A549 (cell line): ENCODE measurements around the gene ZBTB49. TPM values are rescaled to one million over a fixed set of nuclear protein-coding genes. Genes with fewer than 3 reads are reported as not detected.

Experiments
- ATAC-seq, 2 experiments: fragments of 200-7000 bp in 1 of 2; fragments of >200 bp in 1 of 2; cut with Nextera tagmentation in 1 of 2; cut with Tn5 transposase in 1 of 2; 3 replicates each; pipeline versions ENCODE4 v1.8.0 to v1.9.1; 2018 to 2020; ENCODE audit warnings: mild to moderate bottlenecking in 1 of 2, moderate library complexity in 1 of 2
- CTCF ChIA-PET: fragments of 300-600 bp; sonication (Branson Sonifier 250); formaldehyde crosslinking; extraction: SDS; loops from one replicate; lab custom pipeline; 2021; ENCODE audit warnings: antibody characterized with exemption, inconsistent platforms; lab: Yijun Ruan, JAX
- POLR2A ChIA-PET: fragments of 350-600 bp; formaldehyde crosslinking; extraction: SDS; loops from one replicate; lab custom pipeline; 2021; ENCODE audit warnings: antibody characterized with exemption, inconsistent platforms; lab: Yijun Ruan, JAX
- DNase-seq, 2 experiments: peaks; one replicate each; pipeline versions ENCODE4 v3.0.0 to v3.0.0-alpha.2; 2011 to 2016; ENCODE audit warnings: low read depth in 1 of 2, low spot score in 1 of 2
- FAIRE-seq: peaks from 2 replicates; lab custom pipeline; 2011; peaks lifted over from hg19 to GRCh38; lab: Jason Lieb, UNC
- H3K27ac ChIP-seq, 2 experiments: fragments of >200 bp; sonication (Bioruptor Twin); formaldehyde crosslinking; 3 replicates each; pipeline ENCODE4 v1.5.1; 2016 to 2017
- H3K4me1 ChIP-seq: fragments of >200 bp; sonication (Bioruptor Twin); formaldehyde crosslinking; 3 replicates; pipeline ENCODE4 v1.6.1; 2016
- H3K4me2 ChIP-seq: fragments of >200 bp; sonication (Bioruptor Twin); formaldehyde crosslinking; 3 replicates; pipeline ENCODE4 v1.6.1; 2016
- H3K4me3 ChIP-seq: fragments of >200 bp; sonication (Bioruptor Twin); formaldehyde crosslinking; 3 replicates; pipeline ENCODE4 v1.5.1; 2016
- H3K9me3 ChIP-seq: fragments of >200 bp; sonication (Bioruptor Twin); formaldehyde crosslinking; 3 replicates; pipeline ENCODE4 v1.6.1; 2016
- CBX2 ChIP-seq: fragments of 200-600 bp; sonication (generic); IDR thresholded peaks from 2 replicates; pipeline ENCODE4 v1.6.1; 2016; ENCODE audit warnings: low read depth, mild to moderate bottlenecking, borderline replicate concordance
- CHD2 ChIP-seq: fragments of 150-350 bp; IDR thresholded peaks from 2 replicates; pipeline ENCODE4 v1.6.1; 2014; ENCODE audit warnings: low read length; ENCODE audit not compliant: partially characterized antibody
- CHD4 ChIP-seq: fragments of 200-600 bp; sonication (generic); IDR thresholded peaks from 2 replicates; pipeline ENCODE4 v1.6.1; 2016; ENCODE audit warnings: antibody characterized with exemption, mild to moderate bottlenecking, borderline replicate concordance
- CTCF ChIP-seq: fragments of >200 bp; sonication (Bioruptor Twin); formaldehyde crosslinking; IDR thresholded peaks from 3 replicates; pipeline ENCODE4 v1.5.1; 2016
- HMGXB4 ChIP-seq: fragments of 250-450 bp; sonication (Bioruptor Pico); IDR thresholded peaks from 2 replicates; pipeline ENCODE4 v1.5.0; 2021; ENCODE audit warnings: mild to moderate bottlenecking, moderate library complexity, borderline replicate concordance
- HOXA7 ChIP-seq: fragments of 250-450 bp; sonication (Bioruptor Pico); IDR thresholded peaks from 2 replicates; pipeline ENCODE4 v1.5.0; 2020; ENCODE audit warnings: mild to moderate bottlenecking, moderate library complexity
- HOXB13 ChIP-seq: fragments of 250-450 bp; sonication (Bioruptor Pico); IDR thresholded peaks from 2 replicates; pipeline ENCODE4 v1.5.0; 2020; ENCODE audit warnings: low read depth, mild to moderate bottlenecking, moderate library complexity
- MAX ChIP-seq: IDR thresholded peaks from 2 replicates; pipeline ENCODE4 v1.6.1; 2012
- NPAS2 ChIP-seq: fragments of 250-450 bp; sonication (Bioruptor Pico); IDR thresholded peaks from 2 replicates; pipeline ENCODE4 v1.8.0; 2022; ENCODE audit warnings: mild to moderate bottlenecking, moderate library complexity, borderline replicate concordance
- NR3C1 ChIP-seq: fragments of >200 bp; sonication (Bioruptor Twin); formaldehyde crosslinking; IDR thresholded peaks from 3 replicates; pipeline ENCODE4 v1.6.1; 2017
- PBX3 ChIP-seq: IDR thresholded peaks from 2 replicates; pipeline ENCODE4 v1.6.1; 2012
- POLR2AphosphoS2 ChIP-seq: conservative IDR thresholded peaks from 2 replicates; pipeline ENCODE4 v1.6.1; 2012; ENCODE audit warnings: low read length, improper control_type of control experiment, inconsistent platforms
- RAD21 ChIP-seq, 2 experiments: fragments of >200 bp in 1 of 2; sonication (Bioruptor Twin) in 1 of 2; formaldehyde crosslinking in 1 of 2; IDR thresholded peaks in 1 of 2; conservative IDR thresholded peaks in 1 of 2; 2 replicates in 1 of 2; 3 replicates in 1 of 2; pipeline ENCODE4 v1.6.1; 2012 to 2018; ENCODE audit warnings: inconsistent platforms in 1 of 2
- RFX5 ChIP-seq: fragments of 450-650 bp; IDR thresholded peaks from 2 replicates; pipeline ENCODE4 v1.7.1; 2014; ENCODE audit warnings: antibody characterized with exemption, mild to moderate bottlenecking, moderate library complexity
- SMC3 ChIP-seq: fragments of >200 bp; sonication (Bioruptor Twin); formaldehyde crosslinking; IDR thresholded peaks from 3 replicates; pipeline ENCODE4 v1.6.1; 2018; ENCODE audit warnings: inconsistent platforms
- SREBF2 ChIP-seq: fragments of 450-650 bp; IDR thresholded peaks from 2 replicates; pipeline ENCODE4 v1.6.1; 2014; ENCODE audit warnings: mild to moderate bottlenecking, moderate library complexity
- TFCP2L1 ChIP-seq: fragments of 250-450 bp; sonication (Bioruptor Pico); IDR thresholded peaks from 2 replicates; pipeline ENCODE4 v1.5.0; 2021; ENCODE audit warnings: mild to moderate bottlenecking
- USF2 ChIP-seq: fragments of 450-650 bp; IDR thresholded peaks from 2 replicates; pipeline ENCODE4 v1.6.1; 2014; ENCODE audit warnings: antibody characterized with exemption
- ZC3H11A ChIP-seq: fragments of 450-650 bp; IDR thresholded peaks from 2 replicates; pipeline ENCODE4 v1.6.1; 2014; ENCODE audit warnings: antibody characterized with exemption, mild to moderate bottlenecking
- ZFP36 ChIP-seq: fragments of 450-650 bp; IDR thresholded peaks from 2 replicates; pipeline ENCODE4 v1.6.1; 2014; ENCODE audit warnings: borderline replicate concordance; ENCODE audit not compliant: partially characterized antibody
- ZNF302 ChIP-seq: fragments of 250-450 bp; sonication (Bioruptor Pico); IDR thresholded peaks from 2 replicates; pipeline ENCODE4 v1.9.0; 2021; ENCODE audit warnings: inconsistent platforms, mild to moderate bottlenecking, moderate library complexity
- WGBS: methylation state at CpG from one replicate; pipeline ENCODE4 v1.1.6; 2017; ENCODE audit errors: missing lambda C conversion rate; 5-methylcytosine and 5-hydroxymethylcytosine counted together
- polyA plus RNA-seq, 4 experiments: library from polyadenylated mRNA; depleted of rRNA in 3 of 4; stranded (reverse); fragments of >200 nt; fragmentation: RNase III in 1 of 4; extraction: RNeasy Plus Mini Kit Qiagen cat#74134 plus additional on column Dnase treatment in 1 of 4; gene quantifications; 2 replicates in 3 of 4; 3 replicates in 1 of 4; pipeline ENCODE4 v1.2.3, GENCODE V29; 2011 to 2017

Gene ZBTB49
- polyA plus RNA-seq, 2 of the 4 experiments (the other 2 are of a cell fraction), result 1.9 to 3.1 TPM

GRCh38 chr4:4260185-4260751 is 29.8 kb upstream of the ZBTB49 start:
- peak; percentile 72 to 74 for DNase-seq
- Histone ChIP-seq H3K4me1 (peaks cover 10% of the 10 kb centered on the region; the same call in 2 of the 3 replicates), H3K4me2 (peak overlapping the region; percentile 66), H3K9me3 (no peaks in the 10 kb centered on the region), H3K27ac (no peak overlapping the region), H3K4me3 (no peak overlapping the region)
- ChIA-PET POLR2A (interaction anchor here (1.4 kb wide), 1 partner anchor 12 kb away, joined by 5 read pairs; the partner anchor contains the start of gene TMEM128), CTCF (interaction anchor here (0.6 to 1.9 kb wide), 17 partner anchors 9 to 313 kb away, joined by 3 to 18 read pairs (median 3); partner anchors contain the start of gene TMEM128)
- WGBS, result 59% methylated on average over 6 of the region's 6 CpGs
- no peak for FAIRE-seq
- peak; percentile 97 to 98 for ATAC-seq
- TF ChIP-seq CTCF (peak; percentile 54), CHD2 (no peak), RAD21 (conservative IDR thresholded peaks at IDR 0.05 in 1 of 2, IDR thresholded peaks at IDR 0.05 in 1 of 2) (peak; percentile 52 to 59)

GRCh38 chr4:4267981-4268380 is 22.1 kb upstream of the ZBTB49 start:
- no peaks in the 10 kb centered on the region for H3K4me1 ChIP-seq
- H3K9me3 ChIP-seq, result no peaks in the 10 kb centered on the region
- DNase-seq, result no peak
- no peak for TF ChIP-seq HMGXB4 (CRISPR knock-in tag)
- TF ChIP-seq ZNF302 (CRISPR knock-in tag), result no peak
- no peak for TF ChIP-seq NR3C1
- TF ChIP-seq RFX5, result no peak
- no peak for TF ChIP-seq SMC3
- TF ChIP-seq USF2, result no peak
- no peak for TF ChIP-seq SREBF2
- no peak for TF ChIP-seq CHD4
- no peak for TF ChIP-seq RAD21 (conservative IDR thresholded peaks at IDR 0.05 in 1 of 2, IDR thresholded peaks at IDR 0.05 in 1 of 2)
- no peak for TF ChIP-seq HOXA7 (CRISPR knock-in tag)
- TF ChIP-seq PBX3, result no peak
- no peak for TF ChIP-seq ZC3H11A
- TF ChIP-seq TFCP2L1 (CRISPR knock-in tag), result no peak
- TF ChIP-seq, all 56 proteins: peak for 0
- FAIRE-seq (no peak), ATAC-seq (no peak)
- no peak overlapping the region for H3K4me3 ChIP-seq
- WGBS, result 88% methylated on average over 5 of the region's 5 CpGs
- H3K27ac ChIP-seq, result no peak overlapping the region
- POLR2A ChIA-PET, result no interaction called here
- no peak overlapping the region for H3K4me2 ChIP-seq
- CTCF ChIA-PET, result no interaction called here

- Histone ChIP-seq H3K27ac (no peak overlapping the region), H3K9me3 (no peaks in the 10 kb centered on the region), H3K4me1 (no peaks in the 10 kb centered on the region), H3K4me3 (no peak overlapping the region), H3K4me2 (no peak overlapping the region)
- 90% methylated on average over 1 of the region's 1 CpG for WGBS
- ATAC-seq (no peak), DNase-seq (no peak), FAIRE-seq (no peak)
- ChIA-PET CTCF (no interaction called here), POLR2A (no interaction called here)
- TF ChIP-seq ZFP36 (no peak), HOXB13 (CRISPR knock-in tag) (no peak), CBX2 (no peak), NPAS2 (CRISPR knock-in tag) (no peak), SREBF2 (no peak), POLR2AphosphoS2 (no peak), NR3C1 (no peak), MAX (no peak)
Observed at GRCh38 chr4:4268776-4269175, 21.3 kb upstream of the ZBTB49 start.
